ENCODE measurements around the gene GNB3.
A peak's percentile ranks its signal among the peaks of the same experiment; 100 is the strongest.

- peak; percentile 99 for TF ChIP-seq POLR2AphosphoS5 (IDR thresholded peaks at IDR 0.05; ENCODE audit: insufficient read depth, low read depth, low read length)
- TF ChIP-seq EZH2 (IDR thresholded peaks at IDR 0.05; ENCODE audit: borderline replicate concordance, low read depth, low read length, severe bottlenecking): no peak
- TF ChIP-seq, protein P1, sequence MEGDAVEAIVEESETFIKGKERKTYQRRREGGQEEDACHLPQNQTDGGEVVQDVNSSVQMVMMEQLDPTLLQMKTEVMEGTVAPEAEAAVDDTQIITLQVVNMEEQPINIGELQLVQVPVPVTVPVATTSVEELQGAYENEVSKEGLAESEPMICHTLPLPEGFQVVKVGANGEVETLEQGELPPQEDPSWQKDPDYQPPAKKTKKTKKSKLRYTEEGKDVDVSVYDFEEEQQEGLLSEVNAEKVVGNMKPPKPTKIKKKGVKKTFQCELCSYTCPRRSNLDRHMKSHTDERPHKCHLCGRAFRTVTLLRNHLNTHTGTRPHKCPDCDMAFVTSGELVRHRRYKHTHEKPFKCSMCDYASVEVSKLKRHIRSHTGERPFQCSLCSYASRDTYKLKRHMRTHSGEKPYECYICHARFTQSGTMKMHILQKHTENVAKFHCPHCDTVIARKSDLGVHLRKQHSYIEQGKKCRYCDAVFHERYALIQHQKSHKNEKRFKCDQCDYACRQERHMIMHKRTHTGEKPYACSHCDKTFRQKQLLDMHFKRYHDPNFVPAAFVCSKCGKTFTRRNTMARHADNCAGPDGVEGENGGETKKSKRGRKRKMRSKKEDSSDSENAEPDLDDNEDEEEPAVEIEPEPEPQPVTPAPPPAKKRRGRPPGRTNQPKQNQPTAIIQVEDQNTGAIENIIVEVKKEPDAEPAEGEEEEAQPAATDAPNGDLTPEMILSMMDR (IDR thresholded peaks at IDR 0.05; ENCODE audit: extremely low read depth in 1 of 2, insufficient read depth in 1 of 2, low read depth in 1 of 2, low read length in 2 of 2): no peak
- TF ChIP-seq POLR2A (IDR thresholded peaks at IDR 0.05; ENCODE audit: low read depth, low read length): peak; percentile 98
These were observed 26.9 kb downstream of the GNB3 start, which contains the start of gene TPI1 for GRCh38 chr12:6867413-6868210.

Measured in endothelial cell of umbilical vein (primary cell).